ENCODE measurements around the gene HRG. TPM values are rescaled to one million over a fixed set of nuclear protein-coding genes. Genes with fewer than 3 reads are reported as not detected.
"Not testable (repeated sequence)": the region's sequence is repeated elsewhere in the genome, so short reads cannot be mapped to it uniquely, and the experiment has no call there.

The HRG gene
- total RNA-seq, 1 experiment from 2014 or later, result not detected

GRCh38 chr3:186708983-186709679 lies 43.3 kb downstream of the HRG start:
- Histone ChIP-seq H3K56ac (ENCODE audit: insufficient read length, low read depth, low read length) (no peak overlapping the region), H3K18ac (ENCODE audit: insufficient read length, low read depth, low read length) (no peak overlapping the region), H3K4me1 (ENCODE audit: insufficient read depth, low read length) (no peaks in the 10 kb centered on the region), H2AK5ac (ENCODE audit: insufficient read length, low read length) (no peak overlapping the region), H2BK20ac (ENCODE audit: low read depth, low read length, poor library complexity, severe bottlenecking) (no peak overlapping the region), H3K4me2 (ENCODE audit: insufficient read depth, insufficient read length, low read length) (no peak overlapping the region), H3K14ac (ENCODE audit: insufficient read depth, low read length) (no peak overlapping the region), H3K79me2 (ENCODE audit: insufficient read depth, low read length) (no peaks in the 10 kb centered on the region), H2BK15ac (ENCODE audit: low read depth, low read length) (no peak overlapping the region), H3K9me3 (ENCODE audit: control insufficient read depth, low read depth, low read length) (no peaks in the 10 kb centered on the region), H2AFZ (ENCODE audit: low read length) (no peak overlapping the region), H3K27ac (ENCODE audit: insufficient read length, low read depth, low read length) (no peak overlapping the region), H4K91ac (ENCODE audit: insufficient read length, low read depth, low read length) (no peak overlapping the region), H3K23ac (ENCODE audit: insufficient read length, low read depth, low read length) (no peak overlapping the region), H2BK5ac (ENCODE audit: insufficient read length, low read length) (no peak overlapping the region), H3K27me3 (ENCODE audit: insufficient read depth, low read length) (no peaks in the 10 kb centered on the region), H3K23me2 (ENCODE audit: insufficient read length, low read depth, low read length, poor library complexity, severe bottlenecking) (no peaks in the 10 kb centered on the region), H4K5ac (ENCODE audit: insufficient read length, low read depth, low read length) (no peak overlapping the region), H4K20me1 (ENCODE audit: control insufficient read depth, insufficient read depth, insufficient read length) (no peaks in the 10 kb centered on the region), H3K4ac (ENCODE audit: low read depth, low read length) (no peak overlapping the region), H3K9ac (ENCODE audit: extremely low read depth, insufficient read length, low read length) (no peak overlapping the region), H4K8ac (replicated peaks; ENCODE audit: insufficient read length, low read depth, low read length) (no peak overlapping the region), H2BK12ac (ENCODE audit: insufficient read length, low read depth, low read length) (no peak overlapping the region), H2BK120ac (ENCODE audit: low read depth, low read length, poor library complexity, severe bottlenecking) (no peak overlapping the region), H3K79me1 (ENCODE audit: insufficient read depth, low read depth, low read length, poor library complexity, severe bottlenecking) (no peaks in the 10 kb centered on the region), H3T11ph (ENCODE audit: low read length) (no peak overlapping the region)
- H3K27ac Mint-ChIP-seq, result no peak overlapping the region
- no peaks in the 10 kb centered on the region; a peak in 1 of 7 replicates for H3K36me3 Mint-ChIP-seq (ENCODE audit: insufficient read depth in 1 of 3, low read depth in 3 of 3)
- no peak overlapping the region for H3K4me3 Mint-ChIP-seq
- no peaks in the 10 kb centered on the region for H3K9me3 Mint-ChIP-seq
- H3K4me1 Mint-ChIP-seq, result peaks cover 13 to 25% of the 10 kb centered on the region in 2 experiments
- peaks cover 2% of the 10 kb centered on the region for H3K27me3 Mint-ChIP-seq (ENCODE audit: low read depth)
- no peak for TF ChIP-seq CTCF (conservative IDR thresholded peaks at IDR 0.05)
- WGBS (ENCODE audit: extremely low coverage, insufficient read length, low lambda C conversion rate), result no CpG with 5 or more reads among the region's 6 CpGs
- DNase-seq, result no peak

- H3K27me3 ChIP-seq (ENCODE audit: insufficient read depth, low read length); H3K23me2 ChIP-seq (ENCODE audit: insufficient read length, low read depth, low read length, poor library complexity, severe bottlenecking); H3T11ph ChIP-seq (ENCODE audit: low read length); H3K4me1 ChIP-seq (ENCODE audit: insufficient read depth, low read length); H3K14ac ChIP-seq (ENCODE audit: insufficient read depth, low read length); DNase-seq; H3K4me3 Mint-ChIP-seq; H4K8ac ChIP-seq (replicated peaks; ENCODE audit: insufficient read length, low read depth, low read length); H2BK12ac ChIP-seq (ENCODE audit: insufficient read length, low read depth, low read length); H3K27ac Mint-ChIP-seq; H3K56ac ChIP-seq (ENCODE audit: insufficient read length, low read depth, low read length); H3K79me2 ChIP-seq (ENCODE audit: insufficient read depth, low read length); H3K79me1 ChIP-seq (ENCODE audit: insufficient read depth, low read depth, low read length, poor library complexity, severe bottlenecking); H2BK120ac ChIP-seq (ENCODE audit: low read depth, low read length, poor library complexity, severe bottlenecking); H4K91ac ChIP-seq (ENCODE audit: insufficient read length, low read depth, low read length); H3K18ac ChIP-seq (ENCODE audit: insufficient read length, low read depth, low read length); H4K20me1 ChIP-seq (ENCODE audit: control insufficient read depth, insufficient read depth, insufficient read length); H3K23ac ChIP-seq (ENCODE audit: insufficient read length, low read depth, low read length); H3K4ac ChIP-seq (ENCODE audit: low read depth, low read length); H4K5ac ChIP-seq (ENCODE audit: insufficient read length, low read depth, low read length); H3K36me3 Mint-ChIP-seq (ENCODE audit: insufficient read depth in 1 of 3, low read depth in 3 of 3); H2BK20ac ChIP-seq (ENCODE audit: low read depth, low read length, poor library complexity, severe bottlenecking); H2AFZ ChIP-seq (ENCODE audit: low read length); H3K4me2 ChIP-seq (ENCODE audit: insufficient read depth, insufficient read length, low read length); H3K9ac ChIP-seq (ENCODE audit: extremely low read depth, insufficient read length, low read length); H3K9me3 Mint-ChIP-seq; H2AK5ac ChIP-seq (ENCODE audit: insufficient read length, low read length); H3K9me3 ChIP-seq (ENCODE audit: control insufficient read depth, low read depth, low read length); H2BK15ac ChIP-seq (ENCODE audit: low read depth, low read length); H3K27me3 Mint-ChIP-seq (ENCODE audit: low read depth); H3K27ac ChIP-seq (ENCODE audit: insufficient read length, low read depth, low read length); H2BK5ac ChIP-seq (ENCODE audit: insufficient read length, low read length): not testable (repeated sequence)
- no CpG with 5 or more reads among the region's 4 CpGs for WGBS (ENCODE audit: extremely low coverage, insufficient read length, low lambda C conversion rate)
- peaks cover 13 to 25% of the 10 kb centered on the region in 2 experiments for H3K4me1 Mint-ChIP-seq
These were observed 44.9 kb downstream of the HRG start for GRCh38 chr3:186710694-186711093.

Data from H9 (cell line).